DND-41 (cell line): ENCODE data around the gene C1orf52.

Experiments used
- ATAC-seq: fragments of 200-7000 bp; cut with Tn5 transposase; 3 replicates; pipeline ENCODE4 v1.9.1; 2021; ENCODE audit warnings: low read depth; ENCODE audit not compliant: insufficient read depth
- DNase-seq: peaks from one replicate; pipeline ENCODE4 v3.0.0-alpha.2; 2020
- H2AFZ ChIP-seq: 2 replicates; pipeline ENCODE4 v1.6.0; 2012; ENCODE audit warnings: low read depth, low read length
- H3K27ac ChIP-seq: 2 replicates; pipeline ENCODE4 v1.5.1; 2012; ENCODE audit warnings: low read length, inconsistent platforms
- H3K27me3 ChIP-seq: fragments of 200-600 bp; sonication (generic); 2 replicates; pipeline ENCODE4 v1.6.0; 2012; ENCODE audit warnings: low read length, mild to moderate bottlenecking, inconsistent platforms; ENCODE audit not compliant: insufficient read depth, poor library complexity
- H3K36me3 ChIP-seq: 2 replicates; pipeline ENCODE4 v1.5.1; 2012; ENCODE audit warnings: low read length, inconsistent platforms; ENCODE audit not compliant: insufficient read depth
- H3K4me1 ChIP-seq: 2 replicates; pipeline ENCODE4 v1.5.1; 2012; ENCODE audit warnings: mild to moderate bottlenecking, low read length; ENCODE audit not compliant: insufficient read depth
- H3K4me2 ChIP-seq: 2 replicates; pipeline ENCODE4 v1.6.0; 2012; ENCODE audit warnings: mild to moderate bottlenecking, moderate library complexity, low read length, inconsistent platforms; ENCODE audit not compliant: insufficient read depth
- H3K4me3 ChIP-seq, 2 experiments: fragments of 200-600 bp in 1 of 2; shearing (Covaris generic) in 1 of 2; 2 replicates each; pipeline ENCODE4 v1.5.1; 2012 to 2016; ENCODE audit warnings: inconsistent platforms in 2 of 2, low read length in 2 of 2, mild to moderate bottlenecking in 2 of 2, low read depth in 1 of 2, moderate library complexity in 1 of 2
- H3K79me2 ChIP-seq: 2 replicates; pipeline ENCODE4 v1.6.0; 2012; ENCODE audit warnings: low read length, inconsistent platforms; ENCODE audit not compliant: insufficient read depth
- H3K9ac ChIP-seq: 2 replicates; pipeline ENCODE4 v1.6.0; 2012; ENCODE audit warnings: low read depth, mild to moderate bottlenecking, inconsistent platforms, low read length, moderate library complexity
- H3K9me3 ChIP-seq: 2 replicates; pipeline ENCODE4 v1.5.1; 2012; ENCODE audit warnings: low read length, moderate library complexity, mild to moderate bottlenecking, inconsistent platforms; ENCODE audit not compliant: insufficient read depth, severe bottlenecking
- H4K20me1 ChIP-seq: 2 replicates; pipeline ENCODE4 v1.6.0; 2012; ENCODE audit warnings: low read length; ENCODE audit not compliant: insufficient read depth
- EZH2 ChIP-seq: IDR thresholded peaks from 3 replicates; pipeline ENCODE4 v1.6.1; 2012; ENCODE audit warnings: borderline replicate concordance, low read depth, mild to moderate bottlenecking, moderate library complexity, low read length, inconsistent platforms; ENCODE audit not compliant: severe bottlenecking
- TF ChIP-seq, protein P1 (sequence below): IDR thresholded peaks from 2 replicates; pipeline ENCODE4 v1.5.1; 2012; ENCODE audit warnings: borderline replicate concordance, low read length, moderate library complexity, mild to moderate bottlenecking; ENCODE audit not compliant: poor library complexity, severe bottlenecking; ENCODE audit errors: extremely low read depth

The C1orf52 gene

DNA sequence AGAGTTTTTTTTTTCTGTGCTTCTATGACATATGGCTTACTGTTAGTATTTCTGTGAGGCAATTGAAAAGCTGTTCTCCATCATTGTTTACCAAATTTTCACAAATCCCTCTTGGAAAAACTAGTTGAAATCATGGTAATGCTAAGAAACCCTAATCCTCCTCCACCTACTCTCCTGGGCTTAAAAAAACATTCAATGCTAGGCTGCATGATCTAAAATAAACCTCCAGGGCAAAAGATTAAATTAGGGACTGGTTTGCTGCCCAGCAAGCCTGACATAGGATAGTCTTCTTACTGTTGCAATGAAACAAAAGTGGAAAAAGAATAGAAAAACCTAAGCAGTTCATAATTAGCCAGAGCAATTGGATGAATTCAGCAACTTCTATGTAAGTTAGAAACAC is 16.1 kb downstream of the C1orf52 start:
- no peaks in the 10 kb centered on the region for H4K20me1 ChIP-seq
- H3K9ac ChIP-seq: no peak overlapping the region
- ATAC-seq: no peak
- H3K27me3 ChIP-seq: no peaks in the 10 kb centered on the region
- no peaks in the 10 kb centered on the region for H3K79me2 ChIP-seq
- peaks cover 32% of the 10 kb centered on the region for H3K4me1 ChIP-seq
- no peaks in the 10 kb centered on the region for H3K9me3 ChIP-seq
- H3K36me3 ChIP-seq: no peaks in the 10 kb centered on the region
- DNase-seq: no peak
- no peak overlapping the region for H3K27ac ChIP-seq
- TF ChIP-seq, protein P1, sequence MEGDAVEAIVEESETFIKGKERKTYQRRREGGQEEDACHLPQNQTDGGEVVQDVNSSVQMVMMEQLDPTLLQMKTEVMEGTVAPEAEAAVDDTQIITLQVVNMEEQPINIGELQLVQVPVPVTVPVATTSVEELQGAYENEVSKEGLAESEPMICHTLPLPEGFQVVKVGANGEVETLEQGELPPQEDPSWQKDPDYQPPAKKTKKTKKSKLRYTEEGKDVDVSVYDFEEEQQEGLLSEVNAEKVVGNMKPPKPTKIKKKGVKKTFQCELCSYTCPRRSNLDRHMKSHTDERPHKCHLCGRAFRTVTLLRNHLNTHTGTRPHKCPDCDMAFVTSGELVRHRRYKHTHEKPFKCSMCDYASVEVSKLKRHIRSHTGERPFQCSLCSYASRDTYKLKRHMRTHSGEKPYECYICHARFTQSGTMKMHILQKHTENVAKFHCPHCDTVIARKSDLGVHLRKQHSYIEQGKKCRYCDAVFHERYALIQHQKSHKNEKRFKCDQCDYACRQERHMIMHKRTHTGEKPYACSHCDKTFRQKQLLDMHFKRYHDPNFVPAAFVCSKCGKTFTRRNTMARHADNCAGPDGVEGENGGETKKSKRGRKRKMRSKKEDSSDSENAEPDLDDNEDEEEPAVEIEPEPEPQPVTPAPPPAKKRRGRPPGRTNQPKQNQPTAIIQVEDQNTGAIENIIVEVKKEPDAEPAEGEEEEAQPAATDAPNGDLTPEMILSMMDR: no peak
- TF ChIP-seq EZH2: no peak
- H3K4me3 ChIP-seq: no peak overlapping the region
- H3K4me2 ChIP-seq: no peak overlapping the region
- peak overlapping the region; percentile 47 for H2AFZ ChIP-seq

GRCh38 chr1:85240643-85241042 is 18.8 kb downstream of the C1orf52 start:
- Histone ChIP-seq H3K4me3 (no peak overlapping the region), H3K4me2 (no peak overlapping the region), H3K79me2 (no peaks in the 10 kb centered on the region), H2AFZ (peak overlapping the region; percentile 33), H3K36me3 (no peaks in the 10 kb centered on the region), H3K9me3 (no peaks in the 10 kb centered on the region), H3K27me3 (no peaks in the 10 kb centered on the region), H3K9ac (no peak overlapping the region), H4K20me1 (no peaks in the 10 kb centered on the region), H3K4me1 (peaks cover 26% of the 10 kb centered on the region), H3K27ac (no peak overlapping the region)
- DNase-seq: no peak
- no peak for ATAC-seq
- TF ChIP-seq, protein P1: no peak
- no peak for TF ChIP-seq EZH2

GRCh38 chr1:85240174-85240601 is 19.3 kb downstream of the C1orf52 start:
- H3K79me2 ChIP-seq: no peaks in the 10 kb centered on the region
- no peak overlapping the region for H3K9ac ChIP-seq
- no peaks in the 10 kb centered on the region for H4K20me1 ChIP-seq
- H3K27ac ChIP-seq: no peak overlapping the region
- TF ChIP-seq EZH2: no peak
- TF ChIP-seq, protein P1: peak; percentile 27
- no peaks in the 10 kb centered on the region for H3K9me3 ChIP-seq
- H3K4me2 ChIP-seq: no peak overlapping the region
- H2AFZ ChIP-seq: peak overlapping the region; percentile 58
- 0 out of 3 replicates have a peak, but pooled peaks have one; percentile 55 for ATAC-seq
- H3K4me1 ChIP-seq: peaks cover 21% of the 10 kb centered on the region
- DNase-seq: no peak
- H3K4me3 ChIP-seq: no peak overlapping the region
- H3K36me3 ChIP-seq: no peaks in the 10 kb centered on the region
- no peaks in the 10 kb centered on the region for H3K27me3 ChIP-seq

DNA sequence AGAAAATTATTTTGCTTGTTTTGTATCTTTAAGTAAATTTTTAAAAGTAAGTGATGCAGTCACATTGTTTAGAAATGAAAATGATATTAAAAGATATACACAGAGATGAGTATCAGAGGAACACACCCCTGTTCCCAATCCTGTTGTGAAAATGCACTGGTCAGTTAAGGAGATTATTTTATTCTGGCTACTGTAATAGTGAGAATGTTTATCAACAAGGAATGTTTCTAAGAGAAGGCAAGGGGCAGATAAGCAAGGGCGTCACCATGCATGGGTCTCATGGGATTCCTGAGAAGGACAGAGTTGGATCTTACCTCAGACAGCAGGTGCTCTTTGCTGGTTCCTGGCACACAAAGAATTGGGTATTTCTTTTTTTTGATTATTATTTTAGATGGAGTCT is 21.8 kb downstream of the C1orf52 start:
- no peaks in the 10 kb centered on the region for H4K20me1 ChIP-seq
- ATAC-seq: no peak
- no peak overlapping the region for H3K27ac ChIP-seq
- no peak overlapping the region for H3K4me2 ChIP-seq
- H3K4me1 ChIP-seq: peaks cover 8% of the 10 kb centered on the region
- H3K4me3 ChIP-seq: no peak overlapping the region
- H3K79me2 ChIP-seq: no peaks in the 10 kb centered on the region
- no peak overlapping the region for H3K9ac ChIP-seq
- H3K9me3 ChIP-seq: no peaks in the 10 kb centered on the region
- DNase-seq: no peak
- no peaks in the 10 kb centered on the region for H3K36me3 ChIP-seq
- H2AFZ ChIP-seq: no peak overlapping the region
- no peak for TF ChIP-seq EZH2
- H3K27me3 ChIP-seq: no peaks in the 10 kb centered on the region
